NCI-H345 treated with DMSO at 0.1 percent for 48 hours (cell line): ENCODE results near the gene MBLAC1.

Experiments
- DNase-seq: peaks from one replicate; lab custom pipeline; 2025; ENCODE audit not compliant: unreplicated experiment; lab: John Stamatoyannopoulos, UW

Gene MBLAC1, protein sequence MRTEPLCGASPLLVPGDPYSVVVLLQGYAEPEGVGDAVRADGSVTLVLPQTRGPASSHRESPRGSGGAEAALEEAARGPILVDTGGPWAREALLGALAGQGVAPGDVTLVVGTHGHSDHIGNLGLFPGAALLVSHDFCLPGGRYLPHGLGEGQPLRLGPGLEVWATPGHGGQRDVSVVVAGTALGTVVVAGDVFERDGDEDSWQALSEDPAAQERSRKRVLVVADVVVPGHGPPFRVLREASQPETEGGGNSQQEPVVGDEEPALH

GRCh38 chr7:100126931-100127865 lies at the start of gene MBLAC1:
Gene MBLAC1 (plus strand): TSS chr7:100126967. CDS start chr7:100127396, 429 bp downstream.
- peak; percentile 49 for DNase-seq

DNA sequence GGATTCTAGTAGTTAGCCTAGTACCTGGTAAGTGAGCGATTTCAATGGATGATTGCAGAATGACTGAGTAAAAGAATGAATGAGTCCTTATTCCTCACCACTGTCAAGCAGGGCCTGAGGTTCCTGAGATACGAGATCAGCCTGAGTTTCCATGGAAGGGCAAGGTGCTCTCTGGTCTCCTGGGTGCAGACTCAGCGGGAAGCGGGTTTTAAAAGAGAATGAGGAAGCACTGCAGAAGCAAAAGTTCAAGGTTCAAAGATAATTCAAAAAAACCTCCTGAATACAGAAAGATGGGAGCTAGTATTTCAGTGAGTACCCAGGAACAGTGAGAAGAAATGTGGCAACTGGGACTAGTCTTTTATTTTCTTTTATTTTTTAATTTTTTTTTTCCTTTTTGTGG lies 49.6 kb upstream of the MBLAC1 start:
- DNase-seq, result no peak

GRCh38 chr7:100079024-100079560 lies 47.7 kb upstream of the MBLAC1 start:
- DNase-seq, result no peak

DNA sequence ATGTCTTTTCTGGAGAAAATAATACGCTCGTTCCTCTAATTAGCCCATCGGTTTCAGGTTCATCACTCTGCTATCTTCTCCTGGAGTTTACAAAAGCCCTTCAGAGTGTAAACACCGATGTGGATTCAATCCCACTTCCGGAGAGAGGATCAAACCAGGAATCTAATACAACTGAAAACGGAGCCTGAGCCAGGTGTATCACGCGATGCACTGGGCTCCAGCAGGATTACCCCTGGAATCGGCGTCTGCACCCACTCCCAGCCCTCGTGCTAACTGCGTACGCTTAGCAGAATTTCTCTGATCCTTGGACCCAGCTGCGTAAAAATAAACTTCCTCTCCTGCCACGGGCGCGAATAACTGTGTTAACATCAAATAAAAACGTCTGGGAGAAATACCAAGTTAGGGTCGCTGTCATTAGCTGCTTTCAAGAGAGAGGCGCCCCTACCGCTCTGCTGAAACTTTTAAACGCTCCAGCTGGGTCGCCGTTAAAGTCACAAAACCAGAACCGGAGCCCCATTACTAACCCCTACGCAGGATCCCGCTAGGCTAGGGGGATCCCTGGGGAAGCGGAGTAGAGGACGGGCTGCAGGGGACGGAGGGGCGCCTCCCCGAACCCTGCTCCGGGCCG lies 45.7 kb upstream of the MBLAC1 start:
- no peak for DNase-seq

DNA sequence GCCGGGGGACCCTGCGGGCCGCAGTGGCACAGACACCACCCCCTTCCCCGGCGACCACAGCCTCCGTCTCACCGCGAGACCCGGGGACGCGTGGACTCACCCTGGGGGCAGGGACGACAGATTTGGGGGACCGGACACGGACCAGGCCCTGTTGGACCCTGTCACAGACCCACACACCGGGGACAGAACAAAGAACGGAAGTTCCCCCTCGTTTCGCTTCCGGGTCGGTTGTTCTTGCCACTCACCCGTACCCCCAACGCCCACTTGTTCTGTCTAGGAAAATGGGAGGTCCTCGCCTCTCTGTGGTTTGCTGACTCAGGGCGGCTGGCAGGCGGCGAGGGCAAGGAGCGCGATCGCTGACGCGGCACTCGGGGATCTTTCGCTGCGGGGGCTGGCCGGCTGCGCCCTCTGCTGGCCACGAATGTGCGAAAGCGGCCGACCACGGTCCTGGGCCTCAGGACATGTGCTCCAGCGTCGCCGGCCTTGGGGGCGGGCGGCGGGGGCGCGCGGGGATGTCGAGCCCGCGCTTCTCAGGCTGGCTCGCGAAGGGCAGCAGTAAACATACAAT lies 45.1 kb upstream of the MBLAC1 start, which contains the start of gene ZNF3:
TSS of gene ZNF3 (minus strand) at position 189 of the 568 bp plus-strand sequence. CDS start 4,366 bp downstream, outside the sequence.
- DNase-seq, result peak; percentile 94

DNA sequence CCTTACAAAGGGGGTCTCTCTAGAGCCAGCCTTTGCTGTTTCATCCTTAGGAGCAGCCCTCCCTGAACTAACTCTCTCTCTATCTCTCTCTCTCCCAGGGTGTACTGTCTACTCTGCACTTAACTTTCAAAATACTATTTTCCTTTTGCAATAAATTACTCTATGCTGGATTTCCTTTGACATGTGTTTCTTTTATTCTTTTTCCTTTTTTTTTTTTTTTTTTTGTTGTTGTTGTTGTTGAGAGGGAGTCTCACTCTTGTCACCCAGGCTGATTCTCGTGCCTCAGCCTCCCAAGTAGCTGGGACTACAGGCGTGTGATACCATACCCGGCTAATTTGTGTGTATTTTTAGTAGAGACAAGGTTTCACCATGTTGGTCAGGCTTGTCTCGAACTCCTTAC lies 43.8 kb upstream of the MBLAC1 start:
- no peak for DNase-seq

GRCh38 chr7:100085515-100085914 lies 41.3 kb upstream of the MBLAC1 start:
- DNase-seq, result no peak

DNA sequence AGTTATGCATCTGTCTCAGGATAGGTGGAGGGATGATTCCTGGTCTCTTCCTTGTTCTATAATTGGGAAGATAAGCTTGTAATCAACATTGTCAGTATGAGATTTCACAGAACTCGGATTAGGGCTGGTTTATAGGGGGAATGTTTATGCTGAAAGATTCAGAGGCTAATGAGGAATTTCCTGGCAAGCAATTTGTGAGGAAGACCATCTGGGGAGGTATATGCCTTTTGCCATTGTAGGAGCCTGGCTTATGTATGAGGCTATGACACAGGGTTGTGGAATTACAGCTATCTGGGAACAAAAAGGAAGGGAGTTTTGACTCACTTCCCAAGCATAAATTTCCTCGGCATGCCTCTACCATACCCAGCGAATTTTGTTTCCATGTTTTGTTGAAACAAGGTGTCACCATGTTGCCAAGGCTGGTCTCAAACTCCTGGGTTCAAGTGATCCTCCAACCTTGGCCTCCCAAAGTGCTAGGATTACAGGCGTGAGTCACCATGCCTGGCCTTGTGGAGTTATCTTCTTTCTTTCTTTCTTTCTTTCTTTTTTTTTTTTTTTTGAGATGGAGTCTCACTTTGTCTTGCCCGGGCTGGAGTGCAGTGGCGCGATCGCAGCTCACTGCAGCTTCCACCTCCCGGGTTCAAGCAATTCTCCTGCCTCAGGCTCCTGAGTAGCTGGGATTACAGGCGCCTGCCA lies 39.6 kb upstream of the MBLAC1 start:
- DNase-seq, result no peak

DNA sequence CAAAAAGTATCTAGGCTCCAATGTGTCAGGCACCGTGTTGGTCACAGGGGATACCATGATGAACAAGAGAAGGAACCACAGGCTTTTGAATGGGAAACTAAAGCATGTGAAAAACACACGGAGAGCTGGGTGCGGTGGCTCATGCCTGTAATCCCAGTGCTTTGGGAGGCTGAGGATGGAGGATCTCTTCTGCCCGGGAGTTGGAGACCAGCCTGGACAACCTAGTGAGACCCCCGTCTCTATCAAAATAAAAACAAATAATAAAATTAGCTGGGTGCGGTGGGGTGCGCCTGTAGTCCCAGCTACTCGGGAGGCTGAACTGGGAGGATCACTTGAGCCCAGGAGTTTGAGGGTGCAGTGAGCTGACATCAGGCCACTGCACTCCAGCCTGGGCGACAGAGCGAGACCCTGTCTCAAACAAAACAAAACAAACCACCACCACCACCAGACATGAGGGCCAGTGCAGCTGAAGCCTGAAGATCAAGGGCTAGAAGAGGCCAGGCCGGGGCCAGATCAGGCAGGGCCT lies 38.6 kb upstream of the MBLAC1 start:
- DNase-seq, result no peak

- peak; percentile 58 for DNase-seq
Measured at GRCh38 chr7:100088621-100089457, 37.9 kb upstream of the MBLAC1 start, which contains the start of gene COPS6. Gene COPS6 (plus strand): TSS chr7:100088969. CDS start chr7:100088991, 22 bp downstream.

DNA sequence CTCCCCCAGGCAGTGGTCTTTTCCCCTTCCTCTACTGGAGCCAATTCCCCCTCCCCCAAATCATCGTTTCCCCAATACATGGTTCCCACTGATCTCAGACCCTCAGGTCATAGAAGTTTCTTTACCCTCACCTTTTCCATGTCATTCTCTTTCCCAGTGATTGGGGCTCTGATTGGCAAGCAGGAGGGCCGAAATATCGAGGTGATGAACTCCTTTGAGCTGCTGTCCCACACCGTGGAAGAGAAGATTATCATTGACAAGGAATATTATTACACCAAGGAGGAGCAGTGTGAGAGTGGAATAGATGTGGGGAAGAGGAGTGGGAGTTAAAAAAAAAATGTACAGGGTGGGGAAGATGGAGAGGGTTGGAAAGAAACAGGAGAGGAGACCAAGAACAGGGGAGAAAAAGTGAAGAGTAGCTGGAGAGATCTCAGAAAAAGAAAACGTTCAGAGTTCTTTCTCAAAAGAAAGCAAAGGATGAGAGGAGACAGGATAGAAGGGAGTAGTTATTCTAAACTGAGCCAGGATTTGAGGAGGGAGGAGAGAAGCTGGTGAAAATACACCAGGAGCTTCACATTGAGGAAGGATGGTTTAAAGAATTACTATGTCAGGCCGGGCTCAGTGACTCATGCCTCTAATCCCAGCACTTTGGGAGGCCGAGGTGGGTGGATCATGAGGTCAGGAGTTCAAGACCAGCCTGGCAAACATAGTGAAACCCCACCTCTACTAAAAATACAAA lies 37.1 kb upstream of the MBLAC1 start:
- no peak for DNase-seq

- DNase-seq, result no peak
Measured at GRCh38 chr7:100090527-100091410, 36.0 kb upstream of the MBLAC1 start.

DNA sequence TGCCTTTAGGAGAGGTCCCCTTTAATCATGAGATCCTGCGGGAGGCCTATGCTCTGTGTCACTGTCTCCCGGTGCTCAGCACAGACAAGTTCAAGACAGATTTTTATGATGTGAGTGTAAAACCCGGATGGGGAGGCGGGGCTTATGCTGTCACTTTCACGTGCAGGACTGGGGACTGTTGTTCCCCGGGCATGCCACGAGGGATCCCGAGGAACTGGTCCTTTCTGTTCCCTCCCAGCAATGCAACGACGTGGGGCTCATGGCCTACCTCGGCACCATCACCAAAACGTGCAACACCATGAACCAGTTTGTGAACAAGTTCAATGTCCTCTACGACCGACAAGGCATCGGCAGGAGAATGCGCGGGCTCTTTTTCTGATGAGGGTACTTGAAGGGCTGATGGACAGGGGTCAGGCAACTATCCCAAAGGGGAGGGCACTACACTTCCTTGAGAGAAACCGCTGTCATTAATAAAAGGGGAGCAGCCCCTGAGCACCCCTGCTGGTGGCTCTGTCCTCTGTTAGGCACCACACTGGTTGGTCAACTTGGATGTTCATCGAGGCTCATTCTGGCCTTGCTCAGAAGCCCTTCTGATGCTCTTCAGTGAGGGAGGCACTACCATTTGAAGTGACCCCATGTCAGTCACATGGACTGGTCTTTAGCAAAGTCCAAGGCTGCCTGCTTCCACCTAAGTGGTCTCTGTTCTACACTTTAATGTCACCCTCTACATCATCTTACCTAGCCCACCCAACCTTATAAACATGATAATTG lies 35.2 kb upstream of the MBLAC1 start:
- no peak for DNase-seq

GRCh38 chr7:100093054-100093453 lies 33.7 kb upstream of the MBLAC1 start:
- no peak for DNase-seq

- DNase-seq, result no peak
Measured at GRCh38 chr7:100093498-100093897, 33.3 kb upstream of the MBLAC1 start.

- DNase-seq, result no peak
Measured at GRCh38 chr7:100093925-100094486, 32.8 kb upstream of the MBLAC1 start.
